Femur (tissue), 1 donor: ENCODE measurements around the gene SPDYE2.
A peak's percentile ranks its signal among the peaks of the same experiment; 100 is the strongest.
"Not testable (repeated sequence)": the region's sequence is repeated elsewhere in the genome, so short reads cannot be mapped to it uniquely, and the experiment has no call there.

Experiments used
- DNase-seq: peaks from one replicate; pipeline ENCODE4 v3.0.0-alpha.2; 2017

Gene SPDYE2

GRCh38 chr7:102606848-102607247 lies 55.8 kb downstream of the SPDYE2 start:
- DNase-seq: not testable (repeated sequence)

DNA sequence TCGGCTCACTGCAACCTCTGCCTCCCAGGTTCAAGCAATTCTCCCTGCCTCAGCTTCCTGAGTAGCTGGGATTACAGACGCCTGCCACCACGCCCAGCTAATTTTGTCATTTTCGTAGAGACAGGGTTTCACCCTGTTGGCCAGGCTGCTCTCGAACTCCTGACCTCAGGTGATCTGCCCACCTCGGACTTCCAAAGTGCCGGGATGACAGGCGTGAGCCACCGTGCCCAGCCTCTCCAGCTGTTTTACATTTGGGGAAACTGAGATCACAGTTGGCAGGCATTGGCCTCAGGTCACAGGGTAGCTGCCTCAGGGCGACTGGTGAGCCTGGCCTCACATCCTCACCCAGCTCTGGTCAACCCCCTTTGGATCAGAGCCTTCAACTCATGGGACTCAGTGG lies 58.7 kb downstream of the SPDYE2 start:
- DNase-seq: not testable (repeated sequence)

DNA sequence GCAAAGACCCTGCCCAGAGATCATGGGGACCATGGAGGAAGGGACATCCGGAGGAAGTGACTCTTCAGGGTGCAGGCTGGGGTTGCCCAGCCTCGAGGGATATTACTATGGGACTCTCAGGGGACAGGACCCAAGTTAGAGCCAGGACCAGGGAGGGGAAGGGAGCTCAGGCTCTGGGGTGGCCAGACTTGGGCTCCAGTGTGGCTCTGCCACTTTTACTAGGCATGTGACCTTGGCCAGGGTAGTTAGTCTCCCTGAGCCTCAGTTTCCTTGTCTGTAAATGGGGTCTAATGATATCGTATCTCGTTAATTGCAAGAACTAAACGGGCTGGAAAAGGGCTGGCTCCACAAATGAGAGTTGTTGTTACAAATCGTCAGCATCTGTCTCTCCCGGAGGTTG lies 59.4 kb downstream of the SPDYE2 start:
- not testable (repeated sequence) for DNase-seq

DNA sequence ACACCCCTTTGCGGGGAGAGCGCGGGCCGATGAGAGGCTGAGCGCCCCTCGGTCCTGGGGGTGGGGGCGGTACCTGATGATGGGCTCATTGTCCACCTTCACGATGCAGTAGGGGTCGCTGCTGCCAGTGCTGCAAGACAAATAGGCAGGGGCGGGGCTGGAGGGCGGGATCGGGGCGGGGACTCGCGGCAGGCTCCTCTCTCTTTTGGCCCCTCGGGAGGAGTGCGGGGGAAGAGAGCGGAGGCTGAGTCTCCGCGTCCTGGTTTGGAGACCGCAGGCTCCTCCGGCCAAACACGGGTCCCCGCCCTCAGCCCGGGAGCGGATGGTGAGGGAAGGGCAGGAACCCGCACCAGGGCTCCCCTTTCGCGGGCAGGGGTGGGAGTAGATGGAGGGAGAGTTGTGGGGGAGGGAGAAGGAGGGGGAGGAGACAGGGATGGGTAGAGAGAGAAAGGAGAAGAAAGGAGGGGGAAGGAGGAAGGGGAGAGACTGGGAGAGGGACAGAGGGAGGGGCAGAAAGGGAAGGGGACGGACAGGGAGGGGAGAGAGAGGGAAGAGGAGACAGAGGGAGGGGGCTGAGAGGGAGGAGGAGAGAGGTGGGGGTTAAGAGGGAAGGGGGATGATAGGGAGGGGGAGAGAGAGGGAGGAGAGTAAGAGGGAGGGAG lies 60.1 kb downstream of the SPDYE2 start:
- DNase-seq: not testable (repeated sequence)

DNA sequence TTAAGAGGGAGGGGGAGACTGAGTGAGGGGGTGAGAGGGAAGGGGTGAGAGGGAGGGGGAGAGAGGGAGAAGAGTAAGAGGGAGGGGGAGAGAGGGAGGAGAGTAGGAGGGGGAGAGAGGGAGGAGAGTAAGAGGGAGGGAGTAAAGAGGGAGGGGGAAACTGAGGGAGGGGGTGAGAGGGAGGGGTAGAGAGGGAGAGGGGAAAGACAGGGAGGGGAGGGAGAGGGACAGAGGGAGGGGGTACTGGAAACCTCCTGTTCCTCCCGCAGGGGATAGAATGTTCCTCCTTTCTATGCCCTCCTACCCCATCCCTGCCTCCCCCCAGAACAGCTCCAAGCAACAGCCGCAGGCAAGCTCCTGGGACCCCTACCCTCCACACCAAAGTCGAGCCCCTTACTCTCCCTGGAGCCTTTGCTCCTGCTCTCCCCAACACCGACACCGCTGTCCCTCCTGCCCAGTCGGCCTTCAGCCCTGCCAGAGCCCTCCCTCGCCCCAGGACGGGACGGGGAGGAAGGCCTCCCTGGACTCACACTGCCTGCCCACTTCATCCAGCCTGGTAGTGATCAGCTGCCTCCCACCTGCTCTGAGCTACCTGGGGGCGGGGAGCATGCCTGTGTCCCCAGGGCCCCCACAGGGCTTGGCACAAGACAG lies 60.8 kb downstream of the SPDYE2 start:
- peak; percentile 48 for DNase-seq
